Calu3 (cell line): Measurements from ENCODE around the gene BIRC7. TPM values are rescaled to one million over a fixed set of nuclear protein-coding genes. Genes with fewer than 3 reads are reported as not detected.

Source experiments
- BruUV-seq: library from RNA; stranded (reverse); fragments of 400-500 nt; replicated peaks from 2 replicates; lab custom pipeline; 2021; lab: Mats Ljungman, UMichigan
- CTCF ChIA-PET: fragments of 300-600 bp; sonication (Branson Sonifier 250); formaldehyde crosslinking; loops from one replicate; lab custom pipeline; 2022; ENCODE audit warnings: antibody characterized with exemption; lab: Charles Lee
- DNase-seq: peaks from one replicate; pipeline ENCODE4 v3.0.0; 2022
- H3K27ac Mint-ChIP-seq: one replicate; pipeline ENCODE4 v1.8.0; 2022; ENCODE audit warnings: mixed read lengths; ENCODE audit not compliant: unreplicated experiment
- H3K27me3 Mint-ChIP-seq: one replicate; pipeline ENCODE4 v1.8.0; 2022; ENCODE audit warnings: mixed read lengths; ENCODE audit not compliant: unreplicated experiment
- H3K36me3 Mint-ChIP-seq: one replicate; pipeline ENCODE4 v1.8.0; 2022; ENCODE audit warnings: mild to moderate bottlenecking, moderate library complexity, mixed read lengths; ENCODE audit not compliant: insufficient read depth, unreplicated experiment
- H3K4me1 Mint-ChIP-seq: one replicate; pipeline ENCODE4 v1.8.0; 2022; ENCODE audit warnings: mild to moderate bottlenecking, low read depth, mixed read lengths; ENCODE audit not compliant: unreplicated experiment
- H3K4me3 Mint-ChIP-seq: one replicate; pipeline ENCODE4 v1.8.0; 2022; ENCODE audit warnings: mild to moderate bottlenecking, low read depth, moderate library complexity, mixed read lengths; ENCODE audit not compliant: unreplicated experiment
- H3K9me3 Mint-ChIP-seq: one replicate; pipeline ENCODE4 v1.8.0; 2022; ENCODE audit warnings: low read depth, mixed read lengths; ENCODE audit not compliant: unreplicated experiment
- CTCF ChIP-seq: fragments of 200-600 bp; IDR thresholded peaks from one replicate; pipeline ENCODE4 v1.8.0; 2022; ENCODE audit warnings: antibody characterized with exemption; ENCODE audit not compliant: unreplicated experiment
- intact Hi-C: fragments of 100-400 bp; cut with micrococcal nuclease; formaldehyde crosslinking; loops from one replicate; pipeline ENCODE4 v1.10.0; 2022; ENCODE audit not compliant: unreplicated experiment
- total RNA-seq: library from RNA; stranded (reverse); gene quantifications from 2 replicates; pipeline ENCODE4 v1.2.3, GENCODE V29; 2022

The BIRC7 gene
- total RNA-seq, 1 experiment from 2014 or later: 0.26 TPM

GRCh38 chr20:63270606-63271325 is 35.1 kb downstream of the BIRC7 start:
- intact Hi-C loops: no loop called here
- no TSS peak for BruUV-seq
- peaks cover 32% of the 10 kb centered on the region for H3K27me3 Mint-ChIP-seq
- H3K4me1 Mint-ChIP-seq: peaks cover 28% of the 10 kb centered on the region
- no peak for DNase-seq
- peak overlapping the region; percentile 81 for H3K4me3 Mint-ChIP-seq
- peaks cover 38% of the 10 kb centered on the region for H3K36me3 Mint-ChIP-seq
- no peaks in the 10 kb centered on the region for H3K9me3 Mint-ChIP-seq
- CTCF ChIA-PET: interaction anchor here (0.5 to 1.1 kb wide), 2 partner anchors 38 to 110 kb away, joined by 3 to 4 read pairs; no protein-coding TSS in a partner anchor
- no peak for TF ChIP-seq CTCF
- no peak overlapping the region for H3K27ac Mint-ChIP-seq

DNA sequence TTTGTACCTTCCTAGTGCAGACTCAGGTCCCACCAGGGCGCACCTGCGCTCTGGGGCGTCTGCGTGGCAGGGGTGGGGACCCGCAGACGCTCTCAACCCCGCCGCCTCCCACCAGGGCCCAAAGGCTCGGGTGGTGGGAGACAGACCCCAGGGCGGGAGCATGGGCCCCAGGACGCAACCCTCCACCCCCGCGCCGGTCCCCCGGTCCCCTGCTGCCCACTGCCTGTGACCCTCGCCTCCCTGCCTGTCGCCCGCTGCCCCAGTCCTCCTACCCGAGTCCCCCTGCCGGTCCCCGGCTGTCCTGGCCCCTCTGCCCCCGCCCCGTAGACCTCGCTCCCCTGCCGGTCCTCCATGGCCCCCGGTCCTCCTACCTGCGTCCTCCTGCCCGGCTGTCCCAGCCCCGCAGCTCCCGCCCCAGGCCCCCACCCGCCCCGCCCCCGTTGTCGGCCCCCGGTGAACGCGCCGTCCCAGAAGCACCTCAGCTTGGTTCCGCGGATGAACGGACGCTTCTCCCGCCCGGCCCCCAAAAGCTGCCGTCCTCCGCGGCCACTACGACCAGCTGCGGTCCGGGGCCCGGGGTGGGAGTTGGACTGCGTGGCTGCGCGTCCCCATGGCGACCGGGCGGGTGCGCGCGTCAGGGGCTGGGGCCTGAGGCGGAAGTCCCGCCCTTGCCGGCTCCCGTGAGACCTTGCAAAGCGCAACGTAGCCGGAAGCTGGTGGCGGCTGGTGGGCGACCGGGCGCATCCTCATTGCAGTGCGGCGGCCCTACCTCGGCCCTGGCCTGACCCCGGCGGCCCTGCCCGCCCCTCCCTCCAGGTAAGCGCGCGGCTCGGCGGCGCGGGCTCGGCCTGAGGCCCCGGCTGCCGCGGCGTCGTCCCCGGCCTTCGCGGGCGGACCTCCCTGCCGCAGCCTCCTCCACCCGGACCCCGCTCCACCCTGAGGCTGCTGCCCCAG is 36.7 kb downstream of the BIRC7 start, which contains the start of gene ARFGAP1:
Gene ARFGAP1, plus strand, starts transcription at position 709 of the 954 bp plus-strand sequence. CDS start 2,768 bp downstream, outside the sequence.
- CTCF ChIA-PET: interaction anchor here (0.6 to 1.2 kb wide), 7 partner anchors 10 to 707 kb away, joined by 3 to 11 read pairs (median 3); partner anchors contain the start of gene SAMD10
- DNase-seq: peak; percentile 97
- intact Hi-C loops: no loop called here

DNA sequence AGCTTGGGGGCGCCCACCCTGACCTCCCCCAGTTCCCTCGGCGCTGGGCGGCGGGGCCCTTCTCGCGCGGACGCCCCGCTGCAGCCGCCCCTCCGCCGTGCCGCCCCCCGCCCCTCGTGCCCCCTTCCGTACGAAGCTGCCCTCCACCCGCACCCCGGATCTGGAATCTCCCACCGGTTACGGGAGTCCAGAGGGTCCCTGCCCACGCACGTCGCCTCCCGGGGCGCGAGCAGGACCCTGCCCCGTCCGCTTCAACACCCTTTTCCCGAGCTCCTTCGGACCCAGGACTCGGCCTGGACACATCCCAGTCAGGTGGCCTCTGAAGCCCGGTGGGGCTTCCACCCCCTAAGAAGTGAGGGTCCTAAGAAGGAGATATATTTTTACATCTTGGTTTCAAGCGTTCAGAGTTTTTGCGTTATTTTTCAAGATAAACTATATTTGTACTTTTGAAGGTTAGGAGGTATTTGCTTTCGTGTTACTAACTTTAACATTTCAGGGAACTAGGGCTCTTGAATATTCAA is 37.4 kb downstream of the BIRC7 start:
- Mint-ChIP-seq H3K4me1 (peaks cover 30% of the 10 kb centered on the region), H3K27me3 (peaks cover 8% of the 10 kb centered on the region), H3K9me3 (no peaks in the 10 kb centered on the region), H3K27ac (peak overlapping the region; percentile 76), H3K36me3 (peaks cover 61% of the 10 kb centered on the region), H3K4me3 (peak overlapping the region; percentile 81)
- no peak for DNase-seq
- intact Hi-C loops: no loop called here
- BruUV-seq: no TSS peak
- CTCF ChIA-PET: interaction anchor here (0.6 to 1.2 kb wide), 5 partner anchors 9 to 232 kb away, joined by 3 to 11 read pairs (median 3); no protein-coding TSS in a partner anchor
- TF ChIP-seq CTCF: no peak

More for the DNA sequence above, 36.7 kb downstream of the BIRC7 start, which contains the start of gene ARFGAP1:
- no peak for TF ChIP-seq CTCF
- peaks cover 53% of the 10 kb centered on the region for H3K36me3 Mint-ChIP-seq
- BruUV-seq: no TSS peak
- peaks cover 16% of the 10 kb centered on the region for H3K27me3 Mint-ChIP-seq
- no peaks in the 10 kb centered on the region for H3K9me3 Mint-ChIP-seq
- peak within 1 kb of the TSS; percentile 81 for H3K4me3 Mint-ChIP-seq
- H3K27ac Mint-ChIP-seq: peak within 1 kb of the TSS; percentile 76
- peaks cover 30% of the 10 kb centered on the region for H3K4me1 Mint-ChIP-seq
